Measurements from ENCODE around the gene HS6ST3. TPM values are rescaled to one million over a fixed set of nuclear protein-coding genes. Genes with fewer than 3 reads are reported as not detected.

Gene HS6ST3
- total RNA-seq, 4 donors from 2014 or later, result 0.08 to 0.47 (median 0.41) TPM

GRCh38 chr13:96673825-96674224 is 583.9 kb downstream of the HS6ST3 start:
- H3K36me3 ChIP-seq, result no peaks in the 10 kb centered on the region
- H3K27ac ChIP-seq, result no peak overlapping the region
- no peaks in the 10 kb centered on the region for H3K9me3 ChIP-seq
- 75% methylated on average over 3 of the region's 3 CpGs for WGBS
- no peaks in the 10 kb centered on the region for H3K27me3 ChIP-seq
- no peak for TF ChIP-seq POLR2A (IDR thresholded peaks at IDR 0.05)
- no peak for DNase-seq (ENCODE audit: low spot score in 2 of 2)
- H3K4me3 ChIP-seq, result no peak overlapping the region
- H3K4me1 ChIP-seq, result no peaks in the 10 kb centered on the region

DNA sequence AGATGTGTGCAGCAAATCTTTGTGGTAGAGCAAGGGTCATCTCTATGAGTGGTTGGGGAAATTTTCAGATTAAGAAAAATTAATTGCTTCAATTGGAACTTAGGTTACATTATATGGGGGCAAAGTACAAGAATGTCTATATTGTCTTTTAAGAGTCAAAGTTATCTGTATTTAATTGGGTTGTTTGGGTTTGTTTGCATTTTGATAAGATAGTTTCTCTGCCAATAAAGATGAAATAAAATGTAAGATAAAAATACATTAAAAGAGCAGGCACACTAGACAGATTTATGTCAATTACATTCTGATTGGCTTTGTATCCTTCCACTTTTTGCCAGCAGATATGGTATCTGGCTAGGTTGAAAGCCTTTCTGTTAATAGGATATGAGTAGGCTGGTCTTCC is 587.1 kb downstream of the HS6ST3 start:
- TF ChIP-seq POLR2A (IDR thresholded peaks at IDR 0.05), result no peak
- TF ChIP-seq POLR2AphosphoS5 (IDR thresholded peaks at IDR 0.05), result no peak
- TF ChIP-seq EP300 (IDR thresholded peaks at IDR 0.05), result no peak
- TF ChIP-seq, protein P1, sequence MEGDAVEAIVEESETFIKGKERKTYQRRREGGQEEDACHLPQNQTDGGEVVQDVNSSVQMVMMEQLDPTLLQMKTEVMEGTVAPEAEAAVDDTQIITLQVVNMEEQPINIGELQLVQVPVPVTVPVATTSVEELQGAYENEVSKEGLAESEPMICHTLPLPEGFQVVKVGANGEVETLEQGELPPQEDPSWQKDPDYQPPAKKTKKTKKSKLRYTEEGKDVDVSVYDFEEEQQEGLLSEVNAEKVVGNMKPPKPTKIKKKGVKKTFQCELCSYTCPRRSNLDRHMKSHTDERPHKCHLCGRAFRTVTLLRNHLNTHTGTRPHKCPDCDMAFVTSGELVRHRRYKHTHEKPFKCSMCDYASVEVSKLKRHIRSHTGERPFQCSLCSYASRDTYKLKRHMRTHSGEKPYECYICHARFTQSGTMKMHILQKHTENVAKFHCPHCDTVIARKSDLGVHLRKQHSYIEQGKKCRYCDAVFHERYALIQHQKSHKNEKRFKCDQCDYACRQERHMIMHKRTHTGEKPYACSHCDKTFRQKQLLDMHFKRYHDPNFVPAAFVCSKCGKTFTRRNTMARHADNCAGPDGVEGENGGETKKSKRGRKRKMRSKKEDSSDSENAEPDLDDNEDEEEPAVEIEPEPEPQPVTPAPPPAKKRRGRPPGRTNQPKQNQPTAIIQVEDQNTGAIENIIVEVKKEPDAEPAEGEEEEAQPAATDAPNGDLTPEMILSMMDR (IDR thresholded peaks at IDR 0.05), result no peak
- DNase-seq (ENCODE audit: low spot score in 2 of 2), result no peak
- Histone ChIP-seq H3K4me1 (no peaks in the 10 kb centered on the region), H3K9me3 (no peaks in the 10 kb centered on the region), H3K27ac (no peak overlapping the region), H3K4me3 (no peak overlapping the region), H3K36me3 (no peaks in the 10 kb centered on the region), H3K27me3 (no peaks in the 10 kb centered on the region)

- no peaks in the 10 kb centered on the region for H3K9me3 ChIP-seq
- no peak overlapping the region for H3K27ac ChIP-seq
- H3K36me3 ChIP-seq, result no peaks in the 10 kb centered on the region
- no peak overlapping the region for H3K4me3 ChIP-seq
- DNase-seq (ENCODE audit: low spot score in 2 of 2), result no peak
- TF ChIP-seq, protein P1 (IDR thresholded peaks at IDR 0.05), result no peak
- TF ChIP-seq POLR2AphosphoS5 (IDR thresholded peaks at IDR 0.05), result no peak
- TF ChIP-seq POLR2A (IDR thresholded peaks at IDR 0.05), result no peak
- no peaks in the 10 kb centered on the region for H3K27me3 ChIP-seq
- no peaks in the 10 kb centered on the region for H3K4me1 ChIP-seq
- 69% methylated on average over 2 of the region's 2 CpGs for WGBS
Observed at GRCh38 chr13:96678801-96679200, 588.9 kb downstream of the HS6ST3 start.

DNA sequence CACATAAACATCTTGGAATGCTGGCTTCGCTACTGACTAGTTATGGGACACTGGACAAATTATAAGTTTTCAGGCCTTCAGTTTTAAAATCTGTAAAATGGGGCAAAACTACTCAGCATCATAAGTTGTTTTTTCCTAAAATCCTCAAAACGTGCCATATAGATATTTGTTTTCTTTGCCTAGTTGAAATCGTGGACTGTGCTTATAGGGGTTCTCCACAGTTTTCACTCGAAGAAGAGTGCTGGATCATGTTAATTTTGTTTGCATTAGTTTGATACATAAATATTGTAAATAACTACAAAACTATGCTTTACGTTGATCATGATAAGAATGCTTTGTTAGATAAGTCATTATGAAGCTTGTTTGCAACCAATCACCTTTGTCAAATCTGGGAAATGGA is 591.0 kb downstream of the HS6ST3 start:
- Histone ChIP-seq H3K27me3 (no peaks in the 10 kb centered on the region), H3K4me1 (no peaks in the 10 kb centered on the region), H3K9me3 (no peaks in the 10 kb centered on the region), H3K36me3 (no peaks in the 10 kb centered on the region), H3K4me3 (no peak overlapping the region), H3K27ac (no peak overlapping the region)
- DNase-seq (ENCODE audit: low spot score in 2 of 2), result no peak
- TF ChIP-seq POLR2A (IDR thresholded peaks at IDR 0.05), result no peak
- no peak for TF ChIP-seq EP300 (IDR thresholded peaks at IDR 0.05)
- TF ChIP-seq, protein P1 (IDR thresholded peaks at IDR 0.05), result no peak
- TF ChIP-seq POLR2AphosphoS5 (IDR thresholded peaks at IDR 0.05), result no peak
- WGBS, result 91% methylated on average over 5 of the region's 5 CpGs

DNA sequence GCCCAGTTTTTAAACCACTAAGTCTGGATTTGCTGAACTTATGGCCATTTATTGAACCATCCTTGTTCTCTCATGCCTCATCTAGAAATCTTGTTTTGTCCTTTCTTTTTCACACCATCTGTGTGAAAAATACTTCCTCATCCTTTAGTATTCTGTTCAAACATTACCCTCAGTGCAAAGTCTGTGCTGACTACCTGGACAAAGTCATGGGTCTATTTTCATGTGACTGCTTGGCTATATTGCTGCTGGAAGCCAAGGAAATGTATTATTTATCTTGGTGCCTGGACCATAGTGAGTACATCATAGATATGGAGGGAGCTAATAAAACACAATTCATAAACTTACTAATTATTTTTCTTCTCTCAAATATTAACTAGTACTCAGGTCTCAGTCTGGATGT is 591.9 kb downstream of the HS6ST3 start:
- no peak for DNase-seq (ENCODE audit: low spot score in 2 of 2)
- Histone ChIP-seq H3K9me3 (no peaks in the 10 kb centered on the region), H3K36me3 (no peaks in the 10 kb centered on the region), H3K4me1 (no peaks in the 10 kb centered on the region), H3K4me3 (no peak overlapping the region), H3K27ac (no peak overlapping the region), H3K27me3 (no peaks in the 10 kb centered on the region)
- TF ChIP-seq, protein P1 (IDR thresholded peaks at IDR 0.05), result no peak

GRCh38 chr13:96684469-96684868 is 594.6 kb downstream of the HS6ST3 start:
- no peaks in the 10 kb centered on the region for H3K4me1 ChIP-seq
- no peak overlapping the region for H3K4me3 ChIP-seq
- no peak overlapping the region for H3K27ac ChIP-seq
- no peaks in the 10 kb centered on the region for H3K36me3 ChIP-seq
- no peaks in the 10 kb centered on the region for H3K9me3 ChIP-seq
- no peak for TF ChIP-seq EP300 (IDR thresholded peaks at IDR 0.05)
- TF ChIP-seq POLR2A (IDR thresholded peaks at IDR 0.05), result no peak
- no peak for TF ChIP-seq POLR2AphosphoS5 (IDR thresholded peaks at IDR 0.05)
- TF ChIP-seq, protein P1 (IDR thresholded peaks at IDR 0.05), result no peak
- no peaks in the 10 kb centered on the region for H3K27me3 ChIP-seq
- DNase-seq (ENCODE audit: low spot score in 2 of 2), result no peak
- 78% methylated on average over 4 of the region's 4 CpGs for WGBS
